WTC11 (cell line): Measurements from ENCODE around the gene TES. TPM values are rescaled to one million over a fixed set of nuclear protein-coding genes. Genes with fewer than 3 reads are reported as not detected.

ENCODE experiments used
- ATAC-seq: fragments of 200-7000 bp; cut with Tn5 transposase; 2 replicates; pipeline ENCODE4 v1.10.0; 2021; ENCODE audit warnings: mild to moderate bottlenecking, moderate library complexity
- CTCF ChIA-PET: fragments of 300-600 bp; sonication (Branson Sonifier 250); formaldehyde crosslinking; loops from one replicate; lab custom pipeline; 2021; ENCODE audit warnings: antibody characterized with exemption; lab: Charles Lee
- POLR2A ChIA-PET: fragments of 350-600 bp; sonication (Branson Sonifier 250); formaldehyde crosslinking; loops from one replicate; lab custom pipeline; 2021; ENCODE audit warnings: antibody characterized with exemption; lab: Charles Lee
- DNase-seq: peaks from one replicate; pipeline ENCODE4 v3.0.0; 2021; ENCODE audit warnings: low spot score
- H3K27ac Mint-ChIP-seq: 2 replicates; pipeline ENCODE4 v1.8.0; 2021; ENCODE audit warnings: mixed read lengths
- H3K27me3 Mint-ChIP-seq: 2 replicates; pipeline ENCODE4 v1.8.0; 2021; ENCODE audit warnings: low read depth, mild to moderate bottlenecking, moderate library complexity, mixed read lengths
- H3K36me3 Mint-ChIP-seq: 2 replicates; pipeline ENCODE4 v1.8.0; 2021; ENCODE audit warnings: mixed read lengths
- H3K4me1 Mint-ChIP-seq: 2 replicates; pipeline ENCODE4 v1.8.0; 2022; ENCODE audit warnings: mixed read lengths
- H3K4me3 Mint-ChIP-seq: 2 replicates; pipeline ENCODE4 v1.8.0; 2021; ENCODE audit warnings: mild to moderate bottlenecking, moderate library complexity, mixed read lengths
- H3K9me3 Mint-ChIP-seq: 2 replicates; pipeline ENCODE4 v1.8.0; 2021; ENCODE audit warnings: mixed read lengths
- EMX1 ChIP-seq: fragments of 250-450 bp; sonication (Bioruptor Pico); IDR thresholded peaks from 2 replicates; pipeline ENCODE4 v1.8.0; 2021; ENCODE audit warnings: mild to moderate bottlenecking
- FOXP1 ChIP-seq: sonication (generic); formaldehyde crosslinking; IDR thresholded peaks from 2 replicates; pipeline ENCODE4 v1.8.0; 2022; ENCODE audit warnings: missing genetic modification reagents, mild to moderate bottlenecking, moderate library complexity, borderline replicate concordance
- FOXP4 ChIP-seq: sonication (generic); formaldehyde crosslinking; IDR thresholded peaks from 2 replicates; pipeline ENCODE4 v1.8.0; 2022; ENCODE audit warnings: mild to moderate bottlenecking, missing genetic modification reagents
- HMGA2 ChIP-seq: fragments of 250-450 bp; sonication (Bioruptor Pico); IDR thresholded peaks from 2 replicates; pipeline ENCODE4 v1.4.0; 2021; ENCODE audit warnings: mild to moderate bottlenecking, moderate library complexity
- JUN ChIP-seq: sonication (generic); formaldehyde crosslinking; IDR thresholded peaks from 2 replicates; pipeline ENCODE4 v1.8.0; 2023; ENCODE audit warnings: mild to moderate bottlenecking, missing genetic modification reagents
- MAX ChIP-seq: sonication (generic); formaldehyde crosslinking; IDR thresholded peaks from 2 replicates; pipeline ENCODE4 v1.8.0; 2022; ENCODE audit warnings: mild to moderate bottlenecking, missing genetic modification reagents
- NFATC4 ChIP-seq: fragments of 250-450 bp; sonication (Bioruptor Pico); IDR thresholded peaks from 2 replicates; pipeline ENCODE4 v1.9.0; 2021; ENCODE audit warnings: mild to moderate bottlenecking
- NFYB ChIP-seq: sonication (generic); formaldehyde crosslinking; conservative IDR thresholded peaks from 2 replicates; pipeline ENCODE4 v1.8.0; 2022; ENCODE audit warnings: low read depth, missing genetic modification reagents
- SMAD3 ChIP-seq: sonication (generic); formaldehyde crosslinking; IDR thresholded peaks from 2 replicates; pipeline ENCODE4 v1.8.0; 2022; ENCODE audit warnings: missing genetic modification reagents, mild to moderate bottlenecking, borderline replicate concordance
- SOX15 ChIP-seq: fragments of 250-450 bp; sonication (Bioruptor Pico); IDR thresholded peaks from 2 replicates; pipeline ENCODE4 v1.9.0; 2021; ENCODE audit warnings: mild to moderate bottlenecking
- TP53 ChIP-seq: sonication (generic); formaldehyde crosslinking; IDR thresholded peaks from 2 replicates; pipeline ENCODE4 v1.8.1; 2023; ENCODE audit warnings: mild to moderate bottlenecking, missing genetic modification reagents
- ZBTB21 ChIP-seq: sonication (generic); formaldehyde crosslinking; IDR thresholded peaks from 2 replicates; pipeline ENCODE4 v1.8.1; 2023; ENCODE audit warnings: mild to moderate bottlenecking, missing genetic modification reagents, borderline replicate concordance
- ZNF532 ChIP-seq: fragments of 250-450 bp; sonication (Bioruptor Pico); IDR thresholded peaks from 2 replicates; pipeline ENCODE4 v1.9.0; 2021; ENCODE audit warnings: mild to moderate bottlenecking, borderline replicate concordance
- total RNA-seq: library from RNA; stranded (reverse); gene quantifications from 3 replicates; pipeline ENCODE4 v1.2.3, GENCODE V29; 2021
- TF ChIP-seq, protein P1 (sequence below): sonication (generic); formaldehyde crosslinking; IDR thresholded peaks from 2 replicates; pipeline ENCODE4 v1.8.0; 2023; ENCODE audit warnings: missing genetic modification reagents
- TF ChIP-seq, protein P2 (sequence below): fragments of 200-600 bp; IDR thresholded peaks from 2 replicates; pipeline ENCODE4 v1.8.0; 2022; ENCODE audit warnings: antibody characterized with exemption
- TF ChIP-seq, protein P3 (sequence below): sonication (generic); formaldehyde crosslinking; IDR thresholded peaks from 2 replicates; pipeline ENCODE4 v1.8.1; 2023; ENCODE audit warnings: mild to moderate bottlenecking, missing genetic modification reagents
- TF ChIP-seq, protein P4 (sequence below): sonication (generic); formaldehyde crosslinking; IDR thresholded peaks from 2 replicates; pipeline ENCODE4 v1.8.0; 2022; ENCODE audit warnings: mild to moderate bottlenecking, missing genetic modification reagents
- TF ChIP-seq, protein P5 (sequence below): sonication (generic); formaldehyde crosslinking; conservative IDR thresholded peaks from 2 replicates; pipeline ENCODE4 v1.8.1; 2022; ENCODE audit warnings: mild to moderate bottlenecking, missing genetic modification reagents
- TF ChIP-seq, protein P6 (sequence below): sonication (generic); formaldehyde crosslinking; IDR thresholded peaks from 2 replicates; pipeline ENCODE4 v1.8.1; 2022; ENCODE audit warnings: mild to moderate bottlenecking, missing genetic modification reagents, moderate library complexity, borderline replicate concordance

Gene TES
- total RNA-seq, 1 experiment from 2014 or later, result 48.5 TPM

DNA sequence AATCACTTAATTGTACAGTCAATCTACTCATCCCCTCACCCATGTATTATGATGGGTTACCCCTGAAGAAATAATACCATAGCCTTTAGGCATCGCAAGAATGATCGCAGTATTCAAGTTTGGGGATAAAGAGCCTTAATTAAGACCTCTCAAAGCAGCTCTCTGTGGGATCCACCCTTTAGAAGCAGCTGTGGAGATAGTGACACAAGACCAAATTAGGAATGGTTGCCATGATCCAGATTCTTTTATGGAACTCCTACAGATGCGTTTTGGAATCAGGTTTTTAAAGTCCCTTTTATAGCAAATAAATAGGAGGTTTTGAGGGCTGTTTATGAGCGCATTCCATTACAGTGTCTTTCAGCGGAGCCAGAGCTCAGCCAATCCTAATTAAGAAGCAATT lies 12.2 kb downstream of the TES start:
- no peak for DNase-seq
- Mint-ChIP-seq H3K4me1 (peaks cover 10% of the 10 kb centered on the region), H3K36me3 (no peaks in the 10 kb centered on the region), H3K27ac (no peak overlapping the region), H3K9me3 (no peaks in the 10 kb centered on the region), H3K4me3 (no peak overlapping the region), H3K27me3 (no peaks in the 10 kb centered on the region)
- ATAC-seq, result no peak
- CTCF ChIA-PET, result interaction anchor here (1.2 to 1.6 kb wide), 2 partner anchors 13 to 42 kb away, joined by 3 read pairs; no protein-coding TSS in a partner anchor
- POLR2A ChIA-PET, result no interaction called here
- TF ChIP-seq NFATC4 (CRISPR knock-in tag) (no peak), ZBTB21 (CRISPR knock-in tag) (no peak), MAX (CRISPR knock-in tag) (no peak), JUN (CRISPR knock-in tag) (no peak), NFYB (CRISPR knock-in tag) (no peak), SOX15 (CRISPR knock-in tag) (no peak), FOXP1 (CRISPR knock-in tag) (no peak), FOXP4 (CRISPR knock-in tag) (no peak), HMGA2 (no peak), SMAD3 (CRISPR knock-in tag) (no peak), ZNF532 (no peak), EMX1 (CRISPR knock-in tag) (no peak), TP53 (no peak)
- TF ChIP-seq, protein P1, sequence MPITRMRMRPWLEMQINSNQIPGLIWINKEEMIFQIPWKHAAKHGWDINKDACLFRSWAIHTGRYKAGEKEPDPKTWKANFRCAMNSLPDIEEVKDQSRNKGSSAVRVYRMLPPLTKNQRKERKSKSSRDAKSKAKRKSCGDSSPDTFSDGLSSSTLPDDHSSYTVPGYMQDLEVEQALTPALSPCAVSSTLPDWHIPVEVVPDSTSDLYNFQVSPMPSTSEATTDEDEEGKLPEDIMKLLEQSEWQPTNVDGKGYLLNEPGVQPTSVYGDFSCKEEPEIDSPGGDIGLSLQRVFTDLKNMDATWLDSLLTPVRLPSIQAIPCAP (CRISPR knock-in tag), result no peak
- TF ChIP-seq, protein P2, sequence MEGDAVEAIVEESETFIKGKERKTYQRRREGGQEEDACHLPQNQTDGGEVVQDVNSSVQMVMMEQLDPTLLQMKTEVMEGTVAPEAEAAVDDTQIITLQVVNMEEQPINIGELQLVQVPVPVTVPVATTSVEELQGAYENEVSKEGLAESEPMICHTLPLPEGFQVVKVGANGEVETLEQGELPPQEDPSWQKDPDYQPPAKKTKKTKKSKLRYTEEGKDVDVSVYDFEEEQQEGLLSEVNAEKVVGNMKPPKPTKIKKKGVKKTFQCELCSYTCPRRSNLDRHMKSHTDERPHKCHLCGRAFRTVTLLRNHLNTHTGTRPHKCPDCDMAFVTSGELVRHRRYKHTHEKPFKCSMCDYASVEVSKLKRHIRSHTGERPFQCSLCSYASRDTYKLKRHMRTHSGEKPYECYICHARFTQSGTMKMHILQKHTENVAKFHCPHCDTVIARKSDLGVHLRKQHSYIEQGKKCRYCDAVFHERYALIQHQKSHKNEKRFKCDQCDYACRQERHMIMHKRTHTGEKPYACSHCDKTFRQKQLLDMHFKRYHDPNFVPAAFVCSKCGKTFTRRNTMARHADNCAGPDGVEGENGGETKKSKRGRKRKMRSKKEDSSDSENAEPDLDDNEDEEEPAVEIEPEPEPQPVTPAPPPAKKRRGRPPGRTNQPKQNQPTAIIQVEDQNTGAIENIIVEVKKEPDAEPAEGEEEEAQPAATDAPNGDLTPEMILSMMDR, result no peak
- TF ChIP-seq, protein P3, sequence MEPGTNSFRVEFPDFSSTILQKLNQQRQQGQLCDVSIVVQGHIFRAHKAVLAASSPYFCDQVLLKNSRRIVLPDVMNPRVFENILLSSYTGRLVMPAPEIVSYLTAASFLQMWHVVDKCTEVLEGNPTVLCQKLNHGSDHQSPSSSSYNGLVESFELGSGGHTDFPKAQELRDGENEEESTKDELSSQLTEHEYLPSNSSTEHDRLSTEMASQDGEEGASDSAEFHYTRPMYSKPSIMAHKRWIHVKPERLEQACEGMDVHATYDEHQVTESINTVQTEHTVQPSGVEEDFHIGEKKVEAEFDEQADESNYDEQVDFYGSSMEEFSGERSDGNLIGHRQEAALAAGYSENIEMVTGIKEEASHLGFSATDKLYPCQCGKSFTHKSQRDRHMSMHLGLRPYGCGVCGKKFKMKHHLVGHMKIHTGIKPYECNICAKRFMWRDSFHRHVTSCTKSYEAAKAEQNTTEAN (CRISPR knock-in tag), result no peak
- TF ChIP-seq, protein P4, sequence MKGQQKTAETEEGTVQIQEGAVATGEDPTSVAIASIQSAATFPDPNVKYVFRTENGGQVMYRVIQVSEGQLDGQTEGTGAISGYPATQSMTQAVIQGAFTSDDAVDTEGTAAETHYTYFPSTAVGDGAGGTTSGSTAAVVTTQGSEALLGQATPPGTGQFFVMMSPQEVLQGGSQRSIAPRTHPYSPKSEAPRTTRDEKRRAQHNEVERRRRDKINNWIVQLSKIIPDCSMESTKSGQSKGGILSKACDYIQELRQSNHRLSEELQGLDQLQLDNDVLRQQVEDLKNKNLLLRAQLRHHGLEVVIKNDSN (CRISPR knock-in tag), result no peak
- TF ChIP-seq, protein P5, sequence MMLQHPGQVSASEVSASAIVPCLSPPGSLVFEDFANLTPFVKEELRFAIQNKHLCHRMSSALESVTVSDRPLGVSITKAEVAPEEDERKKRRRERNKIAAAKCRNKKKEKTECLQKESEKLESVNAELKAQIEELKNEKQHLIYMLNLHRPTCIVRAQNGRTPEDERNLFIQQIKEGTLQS (CRISPR knock-in tag), result no peak
- TF ChIP-seq, protein P6, sequence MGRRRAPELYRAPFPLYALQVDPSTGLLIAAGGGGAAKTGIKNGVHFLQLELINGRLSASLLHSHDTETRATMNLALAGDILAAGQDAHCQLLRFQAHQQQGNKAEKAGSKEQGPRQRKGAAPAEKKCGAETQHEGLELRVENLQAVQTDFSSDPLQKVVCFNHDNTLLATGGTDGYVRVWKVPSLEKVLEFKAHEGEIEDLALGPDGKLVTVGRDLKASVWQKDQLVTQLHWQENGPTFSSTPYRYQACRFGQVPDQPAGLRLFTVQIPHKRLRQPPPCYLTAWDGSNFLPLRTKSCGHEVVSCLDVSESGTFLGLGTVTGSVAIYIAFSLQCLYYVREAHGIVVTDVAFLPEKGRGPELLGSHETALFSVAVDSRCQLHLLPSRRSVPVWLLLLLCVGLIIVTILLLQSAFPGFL (CRISPR knock-in tag), result no peak
